H1 (cell line): ENCODE data around the gene C2CD4B. TPM values are rescaled to one million over a fixed set of nuclear protein-coding genes. Genes with fewer than 3 reads are reported as not detected.
A peak's percentile ranks its signal among the peaks of the same experiment; 100 is the strongest.

Experiments used
- CTCF ChIA-PET: fragments of 300-600 bp; sonication (Branson Sonifier 250); formaldehyde crosslinking; loops from one replicate; lab custom pipeline; 2021; ENCODE audit not compliant: partially characterized antibody; lab: Charles Lee
- POLR2A ChIA-PET: fragments of 300-600 bp; sonication (Branson Sonifier 250); formaldehyde crosslinking; loops from one replicate; lab custom pipeline; 2021; ENCODE audit warnings: inconsistent platforms; ENCODE audit not compliant: partially characterized antibody; lab: Charles Lee
- DNase-seq, 2 experiments: peaks; one replicate each; pipeline versions ENCODE4 v3.0.0 to v3.0.0-alpha.2; 2010 to 2022; ENCODE audit warnings: low spot score in 2 of 2, low read depth in 1 of 2, mixed read lengths in 1 of 2
- FAIRE-seq: peaks from 2 replicates; lab custom pipeline; 2011; peaks lifted over from hg19 to GRCh38; lab: Jason Lieb, UNC
- H2AFZ ChIP-seq: 2 replicates; pipeline ENCODE4 v1.8.1; 2012; ENCODE audit warnings: low read length, inconsistent platforms
- H2AK5ac ChIP-seq: 2 replicates; pipeline ENCODE4 v1.6.1; 2013; ENCODE audit warnings: low read depth, low read length
- H2BK120ac ChIP-seq: replicated peaks from 2 replicates; pipeline ENCODE3; 2013; ENCODE audit warnings: low read depth, low read length, inconsistent platforms
- H2BK12ac ChIP-seq: 2 replicates; pipeline ENCODE4 v1.6.1; 2013; ENCODE audit warnings: low read depth, low read length
- H2BK15ac ChIP-seq: 2 replicates; pipeline ENCODE4 v1.6.1; 2013; ENCODE audit warnings: low read length
- H2BK20ac ChIP-seq: 2 replicates; pipeline ENCODE4 v1.6.1; 2013; ENCODE audit warnings: low read length
- H2BK5ac ChIP-seq: 2 replicates; pipeline ENCODE4 v1.6.1; 2013; ENCODE audit warnings: low read depth, low read length
- H3K14ac ChIP-seq: 2 replicates; pipeline ENCODE4 v1.6.1; 2013; ENCODE audit warnings: inconsistent platforms; ENCODE audit not compliant: insufficient read length
- H3K18ac ChIP-seq: 2 replicates; pipeline ENCODE4 v1.6.1; 2013; ENCODE audit warnings: low read length; ENCODE audit errors: extremely low read depth
- H3K23ac ChIP-seq: 2 replicates; pipeline ENCODE4 v1.6.1; 2013; ENCODE audit warnings: inconsistent platforms; ENCODE audit not compliant: insufficient read length
- H3K23me2 ChIP-seq: 2 replicates; pipeline ENCODE4 v1.6.1; 2013; ENCODE audit warnings: low read depth, low read length
- H3K27ac ChIP-seq: 2 replicates; pipeline ENCODE4 v1.6.1; 2011; ENCODE audit warnings: low read depth, low read length, inconsistent platforms
- H3K27me3 ChIP-seq, 4 experiments: replicated peaks in 1 of 4; 1 replicate in 1 of 4; 2 replicates in 3 of 4; pipeline versions ENCODE4 v1.6.1 to v1.8.1; 2011 to 2013; ENCODE audit warnings: low read length in 3 of 4, mild to moderate bottlenecking in 3 of 4, inconsistent platforms in 2 of 4, mixed read lengths in 2 of 4, moderate library complexity in 1 of 4; ENCODE audit not compliant: control insufficient read depth in 3 of 4, insufficient read depth in 3 of 4; ENCODE audit errors: extremely low read depth in 1 of 4
- H3K36me3 ChIP-seq, 4 experiments: 2 replicates each; pipeline versions ENCODE4 v1.6.1 to v1.8.1; 2011 to 2013; ENCODE audit warnings: mild to moderate bottlenecking in 4 of 4, low read length in 3 of 4, moderate library complexity in 2 of 4, control low read depth in 1 of 4, inconsistent platforms in 1 of 4; ENCODE audit not compliant: insufficient read depth in 4 of 4, control insufficient read depth in 2 of 4
- H3K4ac ChIP-seq: replicated peaks from 2 replicates; pipeline ENCODE3; 2013; ENCODE audit warnings: low read length, low read depth, mixed read lengths, inconsistent platforms; ENCODE audit not compliant: insufficient read length
- H3K4me1 ChIP-seq, 4 experiments: replicated peaks in 1 of 4; 1 replicate in 1 of 4; 2 replicates in 3 of 4; pipeline versions ENCODE4 v1.6.1 to v1.8.1; 2011 to 2013; ENCODE audit warnings: low read length in 3 of 4, inconsistent platforms in 2 of 4, mixed read lengths in 1 of 4; ENCODE audit not compliant: insufficient read depth in 4 of 4, control insufficient read depth in 3 of 4
- H3K4me2 ChIP-seq, 2 experiments: 2 replicates each; pipeline versions ENCODE4 v1.6.1 to v1.8.1; 2011 to 2013; ENCODE audit warnings: low read depth in 2 of 2, low read length in 2 of 2, control low read depth in 1 of 2, inconsistent platforms in 1 of 2, mild to moderate bottlenecking in 1 of 2; ENCODE audit not compliant: insufficient read depth in 1 of 2
- H3K4me3 ChIP-seq, 4 experiments: fragments of 200-600, 300-600 bp in 1 of 4; sonication (generic), shearing (Covaris generic), sonication (Bioruptor Twin) in 1 of 4; 2 replicates each; pipeline versions ENCODE4 v1.5.1 to v1.8.1; 2011 to 2016; ENCODE audit warnings: low read length in 4 of 4, low read depth in 3 of 4, control low read depth in 2 of 4, inconsistent platforms in 2 of 4, mild to moderate bottlenecking in 2 of 4, mixed read lengths in 1 of 4, moderate library complexity in 1 of 4; ENCODE audit not compliant: insufficient read depth in 2 of 4; ENCODE audit errors: extremely low read depth in 1 of 4
- H3K56ac ChIP-seq: replicated peaks from 2 replicates; pipeline ENCODE3; 2013; ENCODE audit warnings: low read depth, mild to moderate bottlenecking, mixed read lengths, low read length, inconsistent platforms; ENCODE audit not compliant: insufficient read length
- H3K79me1 ChIP-seq: 2 replicates; pipeline ENCODE4 v1.6.1; 2013; ENCODE audit warnings: low read depth, low read length, control low read depth
- H3K79me2 ChIP-seq, 2 experiments: 2 replicates each; pipeline versions ENCODE4 v1.6.1 to v1.8.1; 2012 to 2013; ENCODE audit warnings: low read length in 2 of 2, mild to moderate bottlenecking in 2 of 2, inconsistent platforms in 1 of 2; ENCODE audit not compliant: insufficient read depth in 2 of 2, control insufficient read depth in 1 of 2
- H3K9ac ChIP-seq, 4 experiments: replicated peaks in 1 of 4; 1 replicate in 1 of 4; 2 replicates in 3 of 4; pipeline versions ENCODE4 v1.6.1 to v1.8.1; 2011 to 2013; ENCODE audit warnings: low read depth in 3 of 4, low read length in 3 of 4, control low read depth in 2 of 4, mild to moderate bottlenecking in 2 of 4, moderate library complexity in 2 of 4, inconsistent platforms in 1 of 4; ENCODE audit errors: extremely low read depth in 1 of 4
- H3K9me3 ChIP-seq, 2 experiments: 2 replicates each; pipeline versions ENCODE4 v1.6.1 to v1.8.1; 2012 to 2013; ENCODE audit warnings: mild to moderate bottlenecking in 2 of 2, moderate library complexity in 2 of 2, control low read depth in 1 of 2, inconsistent platforms in 1 of 2, low read depth in 1 of 2, low read length in 1 of 2, mixed read lengths in 1 of 2; ENCODE audit not compliant: insufficient read depth in 2 of 2
- H4K20me1 ChIP-seq, 2 experiments: replicated peaks in 1 of 2; 2 replicates each; pipeline versions ENCODE3 to v1.8.1; 2011 to 2013; ENCODE audit warnings: inconsistent platforms in 2 of 2, low read length in 2 of 2, mild to moderate bottlenecking in 1 of 2; ENCODE audit not compliant: insufficient read depth in 2 of 2, control insufficient read depth in 1 of 2
- H4K5ac ChIP-seq: 2 replicates; pipeline ENCODE4 v1.6.1; 2013; ENCODE audit warnings: low read length, low read depth, mixed read lengths, inconsistent platforms; ENCODE audit not compliant: insufficient read length
- H4K8ac ChIP-seq: 2 replicates; pipeline ENCODE4 v1.8.0; 2013; ENCODE audit warnings: mild to moderate bottlenecking, moderate library complexity, low read length, inconsistent platforms; ENCODE audit not compliant: insufficient read depth; ENCODE audit errors: extremely low read depth
- H4K91ac ChIP-seq: replicated peaks from 2 replicates; pipeline ENCODE3; 2013; ENCODE audit warnings: low read length, mixed read lengths, inconsistent platforms; ENCODE audit not compliant: insufficient read length
- ASH2L ChIP-seq: fragments of 200-600, 300-600 bp; sonication (generic); IDR thresholded peaks from one replicate; pipeline ENCODE4 v1.7.1; 2017; ENCODE audit warnings: low read length
- ATF3 ChIP-seq: IDR thresholded peaks from 2 replicates; pipeline ENCODE4 v1.6.1; 2011; ENCODE audit warnings: low read depth, mild to moderate bottlenecking, low read length; ENCODE audit not compliant: insufficient read depth
- JUND ChIP-seq: IDR thresholded peaks from 2 replicates; pipeline ENCODE4 v1.6.1; 2011; ENCODE audit warnings: mild to moderate bottlenecking, improper control_type of control experiment, low read length
- KDM4A ChIP-seq: IDR thresholded peaks from one replicate; pipeline ENCODE4 v1.7.1; 2012; ENCODE audit warnings: low read depth, mild to moderate bottlenecking, moderate library complexity, low read length, inconsistent platforms; ENCODE audit not compliant: severe bottlenecking
- POU5F1 ChIP-seq: IDR thresholded peaks from 2 replicates; pipeline ENCODE4 v1.6.1; 2011; ENCODE audit warnings: low read depth, mild to moderate bottlenecking, low read length, moderate library complexity
- SP1 ChIP-seq: IDR thresholded peaks from 2 replicates; pipeline ENCODE4 v1.6.1; 2011; ENCODE audit warnings: low read depth, low read length
- WGBS, 2 experiments: shearing (Covaris generic) in 1 of 2; methylation state at CpG; one replicate each; pipeline versions ENCODE4 v1.1.6 to v1.1.7; 2013 to 2015; ENCODE audit warnings: low lambda C conversion rate in 2 of 2, mixed read lengths in 2 of 2, inconsistent platforms in 1 of 2, low coverage in 1 of 2, missing lambda C conversion rate in 1 of 2; ENCODE audit not compliant: insufficient replicate concordance in 2 of 2, insufficient coverage in 1 of 2, insufficient read length in 1 of 2; ENCODE audit errors: extremely low coverage in 1 of 2, missing lambda C conversion rate in 1 of 2; 5-methylcytosine and 5-hydroxymethylcytosine counted together
- polyA plus RNA-seq, 7 experiments: library from polyadenylated mRNA; depleted of rRNA in 3 of 7; stranded (reverse) in 5 of 7; unstranded in 2 of 7; fragments of >200 nt in 5 of 7; fragments of 200-250 nt in 2 of 7; gene quantifications; 1 replicate in 5 of 7; 2 replicates in 1 of 7; 4 replicates in 1 of 7; pipeline versions ENCODE4 v1.2.1 to v1.2.3, GENCODE V29; 2011 to 2013; ENCODE audit warnings: missing spikeins in 2 of 7, mixed read lengths in 2 of 7
- total RNA-seq: library from RNA; stranded (reverse); fragmentation: NEBNext Ultra II Directional; extraction: Animal tissue kit (Norgen Biotek cat#: 25700); gene quantifications from 2 replicates; pipeline ENCODE4 v1.2.1, GENCODE V29; 2021

Gene C2CD4B
- total and polyA plus RNA-seq, 2 of the 8 experiments (the other 6 are each of a cell fraction or from before 2014, with no cell fraction given) = 0.12 to 0.73 TPM

- no peak overlapping the region for H3K4me2 ChIP-seq
- H3K4me3 ChIP-seq = peak overlapping the region in 1 of 4 experiments; percentile 22; a peak in 1 of 8 replicates
- no peaks in the 10 kb centered on the region for H3K23me2 ChIP-seq
- no peak overlapping the region for H2AFZ ChIP-seq
- no peaks in the 10 kb centered on the region for H3K79me1 ChIP-seq
- H2BK120ac ChIP-seq = no peak overlapping the region
- CTCF ChIA-PET = interaction anchor here (0.9 to 1.3 kb wide), 2 partner anchors 98 to 101 kb away, joined by 3 read pairs; no protein-coding TSS in a partner anchor
- H3K4ac ChIP-seq = no peak overlapping the region
- no peak overlapping the region for H3K23ac ChIP-seq
- 43% methylated on average over 3 of the region's 3 CpGs; no CpG with 5 or more reads in 1 of the 2 experiments for WGBS, 2 experiments
- no peaks in the 10 kb centered on the region for H3K36me3 ChIP-seq
- DNase-seq = no peak
- H3K9ac ChIP-seq = no peak overlapping the region
- no peak overlapping the region for H2BK15ac ChIP-seq
- H4K5ac ChIP-seq = no peak overlapping the region
- no peak for FAIRE-seq
- POLR2A ChIA-PET = interaction anchor here (1.3 to 1.5 kb wide), 2 partner anchors 16 to 29 kb away, joined by 3 read pairs; no protein-coding TSS in a partner anchor
- H3K56ac ChIP-seq = no peak overlapping the region
- no peaks in the 10 kb centered on the region for H3K79me2 ChIP-seq
- H3K14ac ChIP-seq = no peak overlapping the region
- no peaks in the 10 kb centered on the region for H3K9me3 ChIP-seq
- H2BK12ac ChIP-seq = no peak overlapping the region
- no peak overlapping the region for H4K91ac ChIP-seq
- no peaks in the 10 kb centered on the region; a peak in 1 of 7 replicates for H3K4me1 ChIP-seq
- H3K18ac ChIP-seq = no peak overlapping the region
- no peaks in the 10 kb centered on the region for H4K20me1 ChIP-seq
- peaks cover 0 to 1% (median 0%) of the 10 kb centered on the region in 4 experiments; a peak in 1 of 7 replicates for H3K27me3 ChIP-seq
- no peak overlapping the region for H2BK5ac ChIP-seq
- H2BK20ac ChIP-seq = no peak overlapping the region
- H2AK5ac ChIP-seq = no peak overlapping the region
- no peak overlapping the region for H4K8ac ChIP-seq
- no peak overlapping the region for H3K27ac ChIP-seq
- TF ChIP-seq ATF3 = no peak
- TF ChIP-seq SP1 = no peak
- TF ChIP-seq KDM4A = no peak
- TF ChIP-seq POU5F1 = peak; percentile 26; the same call in 1 of the 2 replicates
- no peak for TF ChIP-seq ASH2L
- no peak for TF ChIP-seq JUND
Measured at GRCh38 chr15:62142736-62143135, 22.3 kb downstream of the C2CD4B start.
